Stimulated activated CD4-positive, alpha-beta T cell treated with anti-CD3 and anti-CD28 coated beads, TNF-alpha, amount 100 ng/mL, for 24 hours (primary cell): Measurements from ENCODE around the gene ZBTB42.

Experiments
- DNase-seq, 3 experiments: peaks; one replicate each; pipeline ENCODE4 v3.0.0-alpha.2; 2020; ENCODE audit warnings: low read depth in 3 of 3

Gene ZBTB42

DNA sequence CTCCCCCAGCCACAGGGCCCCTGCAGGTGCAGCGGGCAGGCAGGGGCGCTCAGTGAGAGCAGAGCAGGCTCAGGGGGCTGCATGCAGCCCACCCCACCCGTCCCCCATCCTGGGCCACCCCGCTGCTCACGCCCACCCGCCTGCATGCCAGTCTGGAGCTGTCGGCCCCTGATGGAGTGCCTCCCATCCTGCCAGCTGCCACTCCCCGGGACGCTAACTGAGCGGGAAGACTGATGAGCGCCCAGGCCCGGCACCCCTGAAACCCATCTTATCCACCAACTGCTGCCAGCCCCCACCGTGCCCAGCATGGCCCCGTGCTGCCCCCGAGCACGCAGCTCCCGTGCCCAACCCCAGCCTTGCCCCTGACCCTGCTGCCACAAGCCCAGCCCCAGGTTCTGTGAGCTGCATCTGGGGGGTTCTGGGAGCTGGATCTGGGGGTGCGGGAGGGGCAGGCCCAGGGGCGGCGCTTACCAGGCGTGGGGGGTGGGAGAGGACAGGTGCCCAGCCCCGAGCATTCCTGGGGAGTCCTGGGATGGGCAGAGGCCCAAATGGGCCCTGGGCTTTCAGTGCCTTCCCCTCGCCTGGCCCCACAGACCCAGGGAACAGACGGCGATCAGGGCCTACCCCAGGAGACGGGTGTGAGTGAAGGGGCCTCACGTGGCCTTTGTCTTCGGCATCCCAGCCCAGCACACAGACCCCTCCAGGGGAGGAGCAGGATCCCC, 18.7 kb upstream of the ZBTB42 start:
- DNase-seq, result no peak

- no peak for DNase-seq
Measured at GRCh38 chr14:104782808-104783139, 18.1 kb upstream of the ZBTB42 start.

- no peak for DNase-seq
Measured at GRCh38 chr14:104783484-104784217, 17.2 kb upstream of the ZBTB42 start.

DNA sequence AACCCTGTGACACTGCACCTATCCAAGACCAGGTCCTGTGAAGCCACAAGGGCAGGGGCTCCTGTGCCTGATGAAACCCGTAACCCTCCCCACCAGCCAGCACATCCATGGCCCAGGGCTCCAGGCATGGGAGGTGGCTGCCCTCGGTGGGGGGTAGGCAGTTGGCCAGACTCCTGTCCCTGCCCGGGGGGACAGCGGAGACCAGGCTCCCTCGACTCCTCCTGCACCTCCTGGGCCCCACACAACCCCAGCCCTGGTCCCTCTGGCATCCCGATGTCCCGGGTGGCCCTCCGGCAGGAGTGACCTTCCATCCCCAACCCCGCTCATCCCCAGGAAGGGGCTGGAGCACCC, 16.7 kb upstream of the ZBTB42 start:
- no peak for DNase-seq

DNA sequence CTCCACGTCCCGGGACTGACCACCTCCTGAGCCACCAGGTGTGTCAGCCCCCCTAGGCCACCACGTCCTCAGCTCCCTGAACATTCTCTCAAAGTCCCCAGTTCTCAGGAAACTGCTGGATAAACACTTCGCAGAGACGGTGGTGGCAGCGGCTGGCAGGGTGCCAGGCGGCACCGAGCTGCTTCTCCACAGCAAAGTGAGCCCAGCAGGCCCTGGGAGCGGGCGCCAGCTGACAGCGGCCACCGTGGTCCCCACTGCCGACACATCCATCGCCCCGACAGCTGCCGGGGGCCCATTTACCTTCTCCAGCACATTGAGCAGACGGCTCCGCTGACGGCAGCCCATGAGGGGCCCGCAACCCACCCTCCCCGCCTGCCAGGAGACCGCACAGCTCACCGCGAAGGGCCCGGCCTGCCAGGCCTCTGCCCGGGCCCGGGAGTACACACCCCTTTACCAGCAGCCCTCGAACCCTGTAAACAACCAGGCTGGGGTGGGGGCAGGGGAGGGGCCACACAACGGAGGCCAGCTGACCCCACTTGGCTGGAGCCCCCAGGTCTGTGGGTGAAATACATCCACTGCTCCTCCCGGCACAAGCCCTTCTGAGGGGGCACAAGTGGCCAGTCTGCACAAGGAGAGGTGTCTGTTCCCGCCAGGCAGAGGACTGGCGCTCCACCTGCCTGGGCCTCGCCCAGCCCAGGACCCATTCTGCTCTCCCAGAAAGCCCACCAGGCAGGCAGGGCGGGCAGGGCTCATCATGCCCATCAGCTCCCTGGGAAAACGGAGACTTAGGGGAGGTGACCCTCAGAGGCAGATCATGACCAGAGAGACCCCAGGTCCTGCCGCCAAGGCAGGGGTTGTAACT, 15.8 kb upstream of the ZBTB42 start:
- no peak for DNase-seq

- DNase-seq, result no peak
Measured at GRCh38 chr14:104785708-104786080, 15.2 kb upstream of the ZBTB42 start.

DNA sequence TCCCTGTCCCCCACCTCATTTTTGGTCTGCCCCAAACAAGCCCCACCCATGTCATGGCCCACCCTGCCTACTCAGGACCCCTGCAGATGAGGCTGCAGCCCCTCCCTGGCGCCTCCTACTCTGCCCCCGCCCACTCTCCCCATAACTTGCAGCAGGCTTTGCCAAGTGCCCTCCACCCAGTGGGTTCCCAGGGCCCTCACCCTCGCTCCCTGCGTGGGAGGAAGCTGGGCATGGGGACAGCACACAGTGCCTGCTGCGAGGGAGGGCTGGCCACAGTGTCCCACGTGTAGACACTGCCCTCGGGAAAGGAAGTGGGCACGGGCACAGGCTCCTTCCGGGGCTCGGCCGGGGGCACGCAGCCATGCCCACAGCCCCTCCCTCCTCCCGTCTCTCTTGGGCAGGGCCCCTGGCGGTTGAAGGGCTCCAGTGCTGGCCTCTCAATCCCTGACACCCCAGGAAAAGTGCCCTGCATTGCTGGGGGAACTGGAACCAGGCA, 14.8 kb upstream of the ZBTB42 start:
- no peak for DNase-seq

GRCh38 chr14:104786726-104787675, 13.9 kb upstream of the ZBTB42 start:
- no peak for DNase-seq

DNA sequence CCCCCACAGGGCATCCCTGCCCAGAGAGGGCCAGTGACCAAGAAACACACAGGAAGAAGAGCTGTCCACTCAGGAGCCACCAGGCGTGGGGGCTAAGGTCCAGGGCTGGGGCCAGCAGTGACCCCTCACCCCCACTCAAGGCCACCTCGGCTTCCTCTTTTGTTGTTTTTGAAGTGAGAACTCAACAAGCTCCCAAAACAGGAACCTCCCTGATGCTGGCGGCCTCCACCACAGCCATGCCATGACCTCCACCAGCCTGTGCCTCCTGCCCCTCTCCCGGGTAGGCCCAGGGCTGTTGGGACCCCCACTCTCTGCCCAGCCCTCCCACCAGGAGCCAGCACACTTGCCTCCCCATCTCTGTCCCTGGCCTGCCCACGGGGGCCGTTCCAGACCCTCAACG, 13.2 kb upstream of the ZBTB42 start:
- DNase-seq, result no peak

DNA sequence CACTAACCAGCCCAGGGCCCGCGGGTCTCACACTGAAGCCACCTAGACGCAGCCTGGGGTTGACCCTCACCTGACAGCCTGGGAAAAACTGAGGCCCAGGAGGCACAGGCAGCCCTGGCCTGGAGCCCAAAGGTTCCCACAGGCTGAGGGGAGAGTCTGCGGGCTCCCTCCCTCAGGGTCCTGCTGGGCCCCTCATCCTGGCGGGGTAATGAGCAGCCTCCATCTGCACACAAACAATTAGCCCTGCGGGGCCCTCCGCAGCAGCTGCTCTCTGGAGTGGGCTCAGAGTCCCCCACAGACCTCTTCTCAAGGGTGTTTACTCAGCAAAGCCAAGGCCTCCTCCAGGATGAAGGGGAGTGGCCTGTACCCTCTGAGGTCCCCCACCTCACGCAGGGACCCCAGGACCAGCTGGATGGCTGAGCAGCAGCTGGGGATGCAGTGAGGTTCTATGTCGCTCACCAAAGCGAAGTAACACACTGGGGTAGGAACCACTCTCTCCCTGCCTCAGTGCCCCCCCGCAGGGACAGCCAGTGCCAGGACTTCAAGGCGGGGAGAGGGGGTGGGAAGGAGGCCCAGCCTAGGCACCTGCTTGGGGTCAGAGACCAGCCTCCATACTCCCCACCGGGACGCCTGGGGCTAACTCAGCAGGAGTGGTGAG, 12.6 kb upstream of the ZBTB42 start:
- DNase-seq, result no peak

DNA sequence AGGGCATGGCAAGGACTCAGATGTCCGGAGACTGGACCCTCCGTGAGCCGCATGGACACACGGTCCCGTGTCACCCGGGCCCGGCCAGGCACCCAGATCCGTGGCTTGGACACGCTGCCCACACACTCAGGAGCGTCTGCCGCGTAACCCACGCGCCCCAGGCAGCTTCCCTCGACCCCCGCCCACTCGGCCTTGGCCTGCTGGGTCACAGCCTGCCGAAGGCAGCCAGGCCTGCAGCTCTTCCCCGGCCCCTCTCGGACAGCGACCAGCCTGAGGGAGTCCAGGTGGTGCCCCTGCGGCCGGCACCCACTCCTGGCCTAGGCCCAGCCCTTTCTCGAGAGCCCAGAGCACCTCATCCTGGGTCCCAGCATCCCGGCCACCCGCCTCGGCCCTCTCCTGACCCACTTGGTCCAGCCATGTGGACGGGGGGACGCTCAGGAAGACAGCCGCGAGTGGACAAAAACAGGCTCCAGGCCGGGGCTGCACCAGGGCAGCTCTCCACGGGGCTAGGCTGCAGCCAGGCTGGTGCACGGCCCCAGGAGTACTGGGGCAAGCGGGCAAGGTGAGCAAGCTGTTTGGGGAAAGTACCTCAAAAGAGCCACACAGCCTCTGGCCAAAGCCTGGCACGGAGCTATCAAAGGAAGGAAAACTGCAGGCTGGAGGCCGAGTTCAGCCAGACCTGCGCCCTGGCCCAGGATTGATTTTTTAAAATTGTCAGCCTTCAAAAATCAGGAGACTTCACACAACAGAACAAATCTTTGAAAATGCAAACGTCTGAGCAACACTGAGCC, 11.8 kb upstream of the ZBTB42 start:
- DNase-seq, result no peak

DNA sequence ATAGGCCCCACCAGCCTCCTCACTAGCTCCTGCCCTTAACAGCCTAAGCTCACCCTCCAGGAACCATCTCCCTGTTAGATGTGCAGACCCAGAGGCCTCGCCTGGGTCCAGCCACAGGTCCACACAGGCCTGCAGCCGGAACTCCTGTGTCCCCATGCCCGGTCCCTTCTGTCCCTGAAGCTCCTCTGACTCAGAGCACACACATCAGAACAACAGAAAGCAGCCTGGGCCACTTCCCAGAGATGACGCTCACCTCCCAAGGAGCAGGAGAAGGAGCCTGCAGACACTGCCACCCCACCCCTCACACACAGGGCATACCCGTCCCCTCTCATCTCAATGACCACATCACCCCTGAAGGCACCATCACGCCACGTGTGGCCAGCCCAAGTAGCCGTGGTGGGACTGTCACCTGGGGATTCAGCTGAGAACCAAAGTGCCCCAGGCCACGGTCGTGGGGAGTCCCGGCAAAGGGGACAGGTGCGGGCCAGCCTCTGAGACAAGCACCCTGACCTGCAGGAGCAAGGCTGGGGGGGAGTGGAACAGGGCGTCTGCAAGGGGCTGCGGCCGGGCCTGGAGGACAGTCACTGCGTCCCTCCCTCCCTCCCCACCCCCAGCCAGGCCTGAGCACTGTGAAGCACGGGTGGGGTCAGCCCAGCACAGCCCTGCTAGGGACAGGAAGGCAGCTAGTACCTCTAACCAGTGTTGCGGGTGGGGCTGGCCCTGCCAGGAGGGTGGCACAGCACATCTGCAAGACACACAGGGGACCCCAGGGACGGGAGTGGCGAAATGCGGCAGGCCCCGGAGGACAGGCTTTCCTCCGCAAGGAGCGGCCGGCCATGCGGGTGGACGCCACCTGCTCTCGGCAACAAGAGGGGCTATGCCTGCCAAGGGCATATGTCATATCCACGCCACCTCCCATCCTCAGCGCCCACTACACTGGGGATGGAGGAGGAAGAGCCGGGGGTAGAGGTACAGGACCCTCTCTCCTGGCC, 10.9 kb upstream of the ZBTB42 start:
- DNase-seq, result no peak

DNA sequence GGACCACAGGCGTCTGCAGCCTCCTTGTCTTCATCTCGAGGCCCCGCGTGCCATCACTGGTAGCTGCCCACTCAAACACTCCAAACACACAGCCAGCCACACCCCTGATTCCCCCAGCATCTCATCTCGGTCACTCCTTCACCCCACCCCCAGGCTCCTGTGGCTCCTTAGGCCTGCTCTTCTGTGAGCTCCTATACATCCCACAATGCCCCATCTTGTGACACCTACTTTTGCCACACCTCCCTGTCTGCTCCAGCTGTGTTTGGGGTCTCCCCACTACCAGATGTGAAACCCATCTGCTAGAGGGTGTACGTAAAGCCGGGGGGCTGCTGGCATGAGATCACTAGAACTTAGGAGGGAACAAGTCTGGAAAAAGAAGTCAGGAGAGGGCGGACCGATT, 9.5 kb upstream of the ZBTB42 start:
- no peak for DNase-seq

GRCh38 chr14:104792101-104792884, 8.6 kb upstream of the ZBTB42 start:
- DNase-seq, result no peak

GRCh38 chr14:104792945-104793702, 7.8 kb upstream of the ZBTB42 start:
- no peak for DNase-seq

GRCh38 chr14:104793703-104793959, 7.3 kb upstream of the ZBTB42 start:
- no peak for DNase-seq

DNA sequence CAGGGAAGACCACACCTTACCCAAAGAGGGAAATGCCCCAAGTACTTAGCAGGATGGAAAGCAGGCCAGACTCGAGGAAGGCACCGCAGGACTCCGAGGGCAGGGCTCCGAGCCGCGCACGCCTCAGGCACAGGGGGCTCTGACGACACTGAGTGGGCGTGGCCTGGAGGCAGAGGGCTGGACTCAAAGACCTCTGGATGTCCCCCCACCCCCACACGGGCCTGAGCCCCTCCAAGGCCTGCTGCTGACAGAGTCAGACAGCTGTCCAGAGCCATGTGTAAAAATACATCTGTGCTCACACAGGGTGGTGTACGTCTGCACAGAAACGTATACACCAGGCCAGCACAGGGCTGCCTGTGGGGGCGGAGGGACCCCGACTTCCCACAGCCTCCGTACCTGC, 6.8 kb upstream of the ZBTB42 start:
- peak in 1 of 3 experiments; percentile 58 for DNase-seq

DNA sequence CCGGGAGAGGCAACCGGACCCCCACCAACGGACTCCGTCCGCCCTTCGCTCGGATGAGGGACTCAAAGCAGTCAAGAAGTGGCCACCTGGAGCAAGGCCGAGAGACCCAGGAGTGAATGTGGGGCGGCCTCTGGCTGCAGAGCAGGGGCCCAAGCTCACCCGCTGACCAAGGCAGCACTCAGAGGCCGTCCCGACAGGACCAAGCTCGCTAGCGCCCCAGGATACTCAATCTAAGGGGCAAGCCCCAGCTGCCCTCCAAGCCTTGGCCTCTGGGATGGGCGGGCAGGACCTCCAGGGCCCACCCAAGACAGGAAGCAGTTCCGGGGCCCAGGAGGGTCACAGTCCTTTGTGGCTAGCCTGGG, 6.3 kb upstream of the ZBTB42 start:
- no peak for DNase-seq
